CD4-positive, alpha-beta T cell treated with Interleukin-2 at 100 ng/mL for 4 hours (primary cell): ENCODE measurements around the gene MYO3A.

Experiments
- DNase-seq: peaks from one replicate; pipeline ENCODE4 v3.0.0-alpha.2; 2020; ENCODE audit warnings: low spot score

Gene MYO3A, protein sequence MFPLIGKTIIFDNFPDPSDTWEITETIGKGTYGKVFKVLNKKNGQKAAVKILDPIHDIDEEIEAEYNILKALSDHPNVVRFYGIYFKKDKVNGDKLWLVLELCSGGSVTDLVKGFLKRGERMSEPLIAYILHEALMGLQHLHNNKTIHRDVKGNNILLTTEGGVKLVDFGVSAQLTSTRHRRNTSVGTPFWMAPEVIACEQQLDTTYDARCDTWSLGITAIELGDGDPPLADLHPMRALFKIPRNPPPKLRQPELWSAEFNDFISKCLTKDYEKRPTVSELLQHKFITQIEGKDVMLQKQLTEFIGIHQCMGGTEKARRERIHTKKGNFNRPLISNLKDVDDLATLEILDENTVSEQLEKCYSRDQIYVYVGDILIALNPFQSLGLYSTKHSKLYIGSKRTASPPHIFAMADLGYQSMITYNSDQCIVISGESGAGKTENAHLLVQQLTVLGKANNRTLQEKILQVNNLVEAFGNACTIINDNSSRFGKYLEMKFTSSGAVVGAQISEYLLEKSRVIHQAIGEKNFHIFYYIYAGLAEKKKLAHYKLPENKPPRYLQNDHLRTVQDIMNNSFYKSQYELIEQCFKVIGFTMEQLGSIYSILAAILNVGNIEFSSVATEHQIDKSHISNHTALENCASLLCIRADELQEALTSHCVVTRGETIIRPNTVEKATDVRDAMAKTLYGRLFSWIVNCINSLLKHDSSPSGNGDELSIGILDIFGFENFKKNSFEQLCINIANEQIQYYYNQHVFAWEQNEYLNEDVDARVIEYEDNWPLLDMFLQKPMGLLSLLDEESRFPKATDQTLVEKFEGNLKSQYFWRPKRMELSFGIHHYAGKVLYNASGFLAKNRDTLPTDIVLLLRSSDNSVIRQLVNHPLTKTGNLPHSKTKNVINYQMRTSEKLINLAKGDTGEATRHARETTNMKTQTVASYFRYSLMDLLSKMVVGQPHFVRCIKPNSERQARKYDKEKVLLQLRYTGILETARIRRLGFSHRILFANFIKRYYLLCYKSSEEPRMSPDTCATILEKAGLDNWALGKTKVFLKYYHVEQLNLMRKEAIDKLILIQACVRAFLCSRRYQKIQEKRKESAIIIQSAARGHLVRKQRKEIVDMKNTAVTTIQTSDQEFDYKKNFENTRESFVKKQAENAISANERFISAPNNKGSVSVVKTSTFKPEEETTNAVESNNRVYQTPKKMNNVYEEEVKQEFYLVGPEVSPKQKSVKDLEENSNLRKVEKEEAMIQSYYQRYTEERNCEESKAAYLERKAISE (N-terminal part only)

DNA sequence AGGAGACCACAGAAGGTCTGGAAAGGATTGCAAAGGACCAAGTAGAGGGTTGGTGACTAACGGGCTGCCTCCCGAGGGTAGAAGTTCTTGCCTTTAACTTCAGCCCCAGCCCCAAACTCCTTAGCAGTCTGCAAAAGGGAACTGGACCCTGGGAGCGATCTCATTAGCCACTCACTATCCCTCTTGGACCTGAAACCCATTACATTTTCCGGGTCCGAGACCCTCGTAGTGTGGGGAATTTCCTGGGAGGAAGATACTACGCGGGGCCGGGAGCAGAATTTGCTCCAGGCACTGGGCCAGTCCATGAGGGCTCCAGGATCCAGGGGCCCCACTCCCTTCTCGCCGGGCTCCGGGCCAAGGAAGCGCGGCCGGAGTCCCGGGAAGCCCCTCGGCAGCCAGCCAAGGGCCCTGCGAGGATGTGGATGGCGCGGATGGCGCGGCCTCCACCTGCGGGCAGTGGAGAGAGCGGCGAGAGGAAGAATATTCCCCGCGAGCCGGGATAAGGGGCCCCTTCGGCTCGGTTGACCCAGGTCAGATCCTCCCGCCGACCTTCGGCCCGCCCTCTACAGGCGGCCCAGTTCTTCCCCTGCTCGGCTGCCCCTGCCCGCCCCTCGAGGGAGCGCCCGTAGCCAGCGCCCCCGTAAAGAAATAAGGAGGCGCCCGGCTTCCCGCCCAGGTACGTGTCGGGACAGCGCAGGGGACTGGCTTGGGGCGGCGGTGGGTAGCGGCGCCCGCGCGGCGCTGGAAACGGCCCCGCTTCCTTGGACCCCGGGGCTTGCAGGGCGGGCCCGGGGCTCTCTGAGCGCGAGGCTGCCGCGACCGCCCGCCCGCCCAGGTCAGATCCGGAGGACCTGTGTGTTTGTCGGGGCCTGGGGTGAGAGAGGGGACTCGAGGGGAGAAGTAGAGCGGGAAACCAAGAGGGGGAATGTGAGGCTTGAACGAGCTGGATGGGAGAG, at the start of gene MYO3A:
MYO3A (plus strand) TSS at position 577 of the 956 bp plus-strand sequence. CDS start 17,882 bp downstream, outside the sequence.
- DNase-seq, result no peak

DNA sequence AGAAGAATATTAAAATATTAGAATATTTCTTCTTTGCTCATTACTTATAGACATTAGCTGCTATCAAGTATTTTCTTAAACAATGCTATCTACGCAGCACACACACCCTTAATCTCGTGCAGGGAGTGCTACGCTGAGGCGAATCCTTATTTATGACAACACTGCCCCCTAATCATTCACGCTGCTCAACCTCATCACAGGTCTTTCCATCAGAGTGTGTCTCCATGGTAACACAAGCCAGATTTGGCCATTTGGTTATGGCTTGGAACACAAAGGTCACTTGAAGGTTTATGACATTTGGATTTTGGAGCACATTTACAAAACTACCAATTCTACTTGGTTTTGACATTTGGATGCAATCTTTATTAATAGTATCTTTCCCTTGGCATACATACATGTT, 45.4 kb upstream of the MYO3A start:
- DNase-seq, result no peak

DNA sequence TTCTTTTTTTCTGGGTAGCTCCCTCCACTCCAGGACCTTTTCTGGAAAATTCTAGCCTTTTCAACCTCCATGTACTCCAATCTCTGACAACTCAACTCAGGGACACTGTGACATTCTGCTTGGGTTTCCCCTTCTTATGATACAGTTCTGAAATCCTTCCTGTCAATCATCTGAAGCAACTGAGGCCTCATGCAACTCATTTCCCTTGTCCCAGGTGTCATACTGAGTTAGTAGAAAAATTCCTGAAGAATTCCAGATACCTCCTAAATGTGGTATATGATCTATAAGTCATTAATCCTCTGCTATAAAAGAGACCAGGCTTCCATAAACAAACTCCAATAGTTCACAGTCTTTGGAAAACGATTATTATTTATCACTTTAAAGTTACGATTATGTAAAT, 43.0 kb upstream of the MYO3A start:
- no peak for DNase-seq

DNA sequence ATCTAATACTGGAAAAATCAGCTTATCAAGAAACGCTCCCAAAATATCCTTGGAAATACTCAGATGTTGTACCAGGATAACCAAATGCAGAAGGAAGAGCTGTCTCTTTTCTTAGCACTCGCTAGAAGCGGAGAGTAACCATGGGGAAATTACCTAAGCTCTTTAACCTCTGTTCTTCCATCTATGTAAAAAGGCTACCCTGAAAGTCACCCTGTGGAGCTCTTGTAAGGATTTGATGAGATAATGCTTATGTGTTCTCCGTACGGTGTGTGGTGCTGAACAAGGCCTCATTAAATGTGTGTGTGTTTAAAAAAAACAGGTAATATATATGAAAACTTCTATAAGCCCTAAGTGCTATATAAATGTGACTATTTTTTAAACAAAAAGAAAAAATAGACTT, 38.2 kb upstream of the MYO3A start:
- no peak for DNase-seq

DNA sequence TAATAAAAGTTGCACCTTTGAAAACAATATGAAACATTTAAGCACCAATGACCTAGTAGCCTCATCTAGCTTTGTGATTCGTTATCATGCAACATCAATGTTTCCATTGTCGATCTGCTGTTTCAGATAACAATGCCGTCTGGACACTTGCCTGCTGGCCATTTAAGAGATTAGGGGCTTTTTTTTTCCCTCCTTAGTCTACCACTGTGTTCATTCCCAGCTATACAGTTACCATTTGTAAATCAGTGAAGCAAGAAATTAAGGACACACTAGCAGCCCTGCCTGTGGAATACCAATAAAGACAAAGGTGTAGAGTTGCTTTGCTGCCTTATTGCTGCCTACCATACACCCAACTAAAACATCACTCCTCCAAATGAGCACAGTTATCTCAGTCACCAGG, 37.6 kb upstream of the MYO3A start:
- no peak for DNase-seq

DNA sequence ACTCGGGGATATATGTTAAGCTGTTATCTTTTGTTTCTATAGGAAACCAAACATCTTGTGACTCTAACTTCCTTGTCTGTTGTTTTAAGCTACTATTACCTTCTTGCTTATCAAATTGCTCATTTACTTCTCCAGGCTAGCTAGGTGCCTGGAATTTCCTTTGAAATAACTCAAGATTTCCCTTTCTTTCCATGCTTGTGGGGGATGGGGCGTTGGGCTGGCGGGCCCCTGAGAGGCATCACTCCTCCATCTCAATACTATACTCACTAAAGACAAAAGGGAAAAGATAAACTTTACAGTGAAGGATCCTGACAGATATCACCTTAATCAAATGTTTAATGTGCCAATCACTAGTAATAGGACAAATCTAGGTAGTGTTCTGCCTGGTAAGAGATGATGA, 34.7 kb upstream of the MYO3A start:
- DNase-seq, result no peak

DNA sequence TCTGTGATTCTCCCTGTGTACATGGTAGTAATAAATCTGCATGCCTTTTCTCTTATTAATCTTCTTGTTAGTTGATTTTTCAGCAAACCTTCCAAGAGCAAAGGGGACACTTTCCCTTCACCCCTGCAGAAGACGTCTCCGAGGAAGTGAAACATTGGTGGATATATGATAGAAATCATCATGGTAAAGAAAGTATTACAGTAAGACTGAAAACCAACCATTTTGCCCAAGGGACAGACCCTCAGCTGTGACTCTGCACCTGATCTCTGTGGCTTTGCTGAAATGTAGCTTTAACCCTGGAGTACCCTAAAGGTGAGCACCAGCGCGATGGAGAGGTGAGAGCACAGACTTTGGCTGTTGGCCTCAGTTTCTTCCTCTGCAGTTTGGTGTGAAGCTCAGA, 32.8 kb upstream of the MYO3A start:
- no peak for DNase-seq

DNA sequence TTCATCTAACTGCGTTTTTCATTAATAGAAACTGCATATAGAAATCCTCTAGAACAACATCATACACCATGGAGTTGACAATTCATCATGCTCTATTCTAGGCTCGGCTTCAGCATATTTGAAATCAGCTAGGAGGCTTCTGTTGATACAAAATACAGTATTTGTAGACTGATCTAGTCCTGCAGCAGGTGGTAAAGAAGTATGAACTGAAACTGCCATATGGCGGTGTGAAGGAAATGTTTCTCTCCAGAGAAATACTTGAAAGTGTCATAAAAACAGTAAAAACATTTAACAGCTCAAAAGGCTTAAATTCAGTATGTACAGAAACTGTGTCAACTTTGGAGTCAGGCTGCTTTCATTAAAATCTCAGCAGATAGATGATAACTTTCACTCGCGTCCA, 32.0 kb upstream of the MYO3A start:
- no peak for DNase-seq

DNA sequence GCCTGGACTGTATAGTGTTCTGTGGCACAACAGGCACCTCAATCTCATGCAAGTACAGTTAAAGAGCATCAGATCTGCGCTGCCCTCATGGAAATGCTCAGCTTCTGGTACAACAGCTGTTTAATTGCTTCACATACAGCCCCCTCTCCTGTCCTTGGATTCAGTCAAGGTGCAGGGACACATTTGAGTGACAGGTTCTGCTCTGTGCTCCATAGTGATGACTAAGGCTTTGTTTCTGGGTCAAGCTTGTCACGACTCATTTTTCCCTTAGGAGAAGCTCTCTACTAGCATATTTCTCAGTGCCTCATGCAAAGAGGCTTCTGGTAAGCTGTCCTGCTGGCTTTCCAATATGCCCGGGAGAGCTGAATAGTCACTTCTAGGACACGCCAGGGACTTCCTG, 26.8 kb upstream of the MYO3A start:
- DNase-seq, result no peak

DNA sequence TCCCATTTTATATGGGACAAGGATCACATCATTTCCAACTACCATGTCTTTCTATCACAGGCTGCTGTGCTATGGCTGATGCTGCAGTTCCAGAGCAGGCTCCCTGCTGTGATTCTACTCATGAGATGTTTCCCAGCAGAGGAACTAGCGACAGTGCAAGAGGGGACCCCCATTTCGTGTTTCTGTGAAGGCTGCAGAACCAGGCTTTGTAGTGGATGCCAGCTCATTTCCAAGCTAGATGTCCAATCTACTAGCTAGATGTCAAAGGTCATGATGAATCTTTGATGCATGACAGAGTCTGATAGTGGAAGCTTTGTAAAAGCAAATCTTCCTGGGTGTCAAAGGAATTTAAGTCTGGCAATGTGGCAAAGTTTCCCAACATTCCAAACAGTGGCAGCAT, 21.2 kb upstream of the MYO3A start:
- DNase-seq, result no peak

DNA sequence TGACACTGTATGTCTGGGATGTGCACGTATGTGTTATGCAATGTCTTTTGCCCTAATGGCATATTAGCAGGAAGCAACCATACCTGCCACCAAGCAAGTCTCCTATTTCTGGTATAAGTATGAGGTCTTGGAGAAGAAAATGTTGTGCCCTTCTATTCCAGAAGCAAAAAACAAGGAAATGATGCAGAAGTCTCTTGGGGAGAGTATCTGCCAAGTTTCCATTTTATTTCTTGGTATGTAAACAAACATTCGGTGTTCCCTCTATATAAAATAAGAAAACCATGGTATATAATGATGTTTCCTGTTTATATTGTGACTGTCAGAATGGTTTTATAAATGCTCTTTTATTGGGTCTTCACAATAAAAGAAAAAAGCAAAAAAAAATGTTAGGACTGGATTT, 19.3 kb upstream of the MYO3A start:
- no peak for DNase-seq

DNA sequence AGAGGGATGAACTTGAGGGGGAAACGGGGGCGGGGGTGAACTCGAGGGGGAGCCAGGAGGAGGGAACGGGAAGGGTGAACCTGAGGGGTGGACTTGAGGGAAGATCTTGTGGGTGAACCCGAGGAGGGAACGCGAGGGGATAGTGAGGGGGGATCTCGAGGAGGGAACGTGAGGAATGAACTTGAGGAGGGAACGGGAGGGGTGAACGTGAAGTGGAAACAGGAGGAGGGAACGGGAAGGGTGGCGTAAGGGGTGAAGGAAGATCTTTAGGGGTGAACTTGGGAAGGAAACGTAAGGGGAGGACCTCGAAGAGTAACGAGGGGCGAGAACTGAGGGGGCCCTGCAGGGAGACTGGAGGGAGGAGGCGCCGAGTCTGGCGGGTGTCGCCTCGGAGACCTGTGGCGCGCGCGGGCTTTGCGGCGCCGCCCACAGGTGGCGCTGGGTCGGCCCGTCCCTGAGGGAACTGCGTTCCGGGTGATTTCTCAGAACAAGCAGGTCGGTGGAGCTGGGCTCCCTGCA, 651 bp downstream of the MYO3A start:
- DNase-seq, result no peak

DNA sequence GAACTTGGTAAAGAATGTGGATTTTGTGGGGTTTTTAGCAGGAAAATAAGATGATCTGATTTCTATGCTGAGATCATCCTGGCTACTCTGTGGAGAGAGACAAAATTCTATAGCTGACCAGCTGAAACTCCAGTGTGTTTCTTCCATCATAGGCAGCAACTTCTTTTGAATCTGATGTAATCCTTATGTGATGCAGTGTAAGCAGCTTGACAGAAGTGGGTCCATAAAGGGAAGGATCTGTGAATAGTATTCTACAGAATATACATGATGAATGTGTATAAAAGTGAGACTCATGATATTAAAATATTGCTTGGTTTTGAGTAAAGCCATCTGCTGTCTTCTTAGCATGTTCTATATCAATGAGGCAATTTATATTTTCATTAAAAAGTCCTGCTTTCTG, 4.4 kb downstream of the MYO3A start:
- no peak for DNase-seq

DNA sequence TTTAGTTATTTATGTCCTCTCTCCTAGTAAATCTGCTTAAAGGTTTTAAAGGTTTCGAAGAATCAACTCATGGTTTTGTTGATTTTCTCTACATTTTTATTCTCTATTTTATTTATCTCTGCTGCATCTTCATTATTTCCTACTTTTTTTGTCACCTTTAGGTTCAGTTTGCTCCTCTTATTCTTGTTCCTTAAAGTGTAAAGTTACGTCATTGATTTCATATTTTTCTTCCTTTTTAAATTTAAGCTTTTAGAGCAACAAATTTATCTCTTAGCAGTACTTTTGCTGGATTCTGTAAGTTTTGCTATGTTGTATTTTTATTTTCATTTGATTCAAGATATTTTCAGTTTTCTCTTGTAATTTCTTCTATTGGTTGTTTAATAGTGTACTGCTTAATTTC, 10.7 kb downstream of the MYO3A start:
- DNase-seq, result no peak

DNA sequence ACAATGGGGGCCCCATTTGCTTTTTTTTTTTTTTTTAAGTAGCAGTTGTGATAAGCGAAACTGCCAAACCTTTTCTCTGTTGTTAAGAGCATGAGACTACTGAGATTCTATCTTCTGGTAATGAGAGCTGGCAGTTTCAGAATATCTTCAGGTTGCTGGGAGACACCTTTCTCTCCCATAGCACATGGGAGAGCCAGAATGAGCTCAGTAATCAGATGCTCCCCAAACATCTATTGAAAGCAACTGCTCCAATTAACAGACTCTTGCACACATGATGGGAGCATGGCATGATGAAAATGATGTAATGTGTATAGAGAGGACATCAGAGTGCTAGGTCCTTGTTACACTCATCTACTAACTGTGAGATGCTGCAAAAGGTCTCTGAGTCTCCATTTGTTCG, 18.8 kb downstream of the MYO3A start:
- no peak for DNase-seq

DNA sequence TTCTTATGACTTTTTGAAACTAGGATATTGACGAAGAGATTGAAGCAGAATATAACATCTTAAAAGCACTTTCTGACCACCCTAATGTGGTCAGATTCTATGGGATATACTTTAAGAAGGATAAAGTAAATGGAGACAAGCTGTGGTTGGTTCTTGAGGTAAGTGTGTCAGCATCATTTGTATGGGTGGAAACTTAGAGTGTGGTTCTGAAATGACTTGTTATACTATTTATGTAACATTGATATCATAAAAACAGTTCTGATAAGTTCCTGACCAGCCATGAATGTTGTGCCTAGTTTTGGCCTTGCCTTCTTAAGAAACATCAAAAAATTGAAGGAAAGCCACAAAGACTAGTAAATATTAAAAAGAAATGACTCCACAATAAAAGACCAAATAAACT, 20.8 kb downstream of the MYO3A start:
- no peak for DNase-seq

DNA sequence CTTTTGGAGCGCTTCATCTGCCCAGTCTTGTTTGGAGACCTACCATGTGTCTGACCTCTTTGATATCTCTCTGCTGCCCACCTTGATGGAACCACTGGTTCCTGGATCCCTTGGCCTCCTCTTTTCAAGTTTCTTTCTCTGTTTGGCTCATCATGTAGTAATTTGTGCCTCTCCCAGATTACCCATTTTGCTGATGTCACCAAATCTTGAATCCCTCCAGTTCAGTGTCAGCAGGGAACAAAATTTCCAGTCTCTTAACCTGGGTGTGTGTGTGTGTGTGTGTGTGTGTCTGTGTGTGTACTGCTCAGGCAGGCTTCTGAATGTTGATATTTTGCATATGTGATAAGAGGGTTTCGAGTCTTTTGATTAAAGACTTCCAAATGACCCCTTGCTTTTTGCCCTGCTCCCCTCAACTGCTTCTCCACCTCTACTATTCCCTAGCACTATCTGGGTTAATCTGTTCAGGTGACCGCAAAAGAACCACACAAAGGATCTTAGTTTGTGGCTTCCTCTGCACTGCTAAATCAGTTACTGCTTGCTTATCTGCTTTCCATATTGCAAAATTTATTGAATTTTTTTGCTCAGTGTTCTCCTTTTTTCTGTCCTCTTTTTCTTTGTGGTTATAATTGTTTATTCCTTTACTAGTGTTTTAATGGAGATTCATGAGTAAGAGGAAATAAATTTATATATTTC, 25.7 kb downstream of the MYO3A start:
- DNase-seq, result no peak

DNA sequence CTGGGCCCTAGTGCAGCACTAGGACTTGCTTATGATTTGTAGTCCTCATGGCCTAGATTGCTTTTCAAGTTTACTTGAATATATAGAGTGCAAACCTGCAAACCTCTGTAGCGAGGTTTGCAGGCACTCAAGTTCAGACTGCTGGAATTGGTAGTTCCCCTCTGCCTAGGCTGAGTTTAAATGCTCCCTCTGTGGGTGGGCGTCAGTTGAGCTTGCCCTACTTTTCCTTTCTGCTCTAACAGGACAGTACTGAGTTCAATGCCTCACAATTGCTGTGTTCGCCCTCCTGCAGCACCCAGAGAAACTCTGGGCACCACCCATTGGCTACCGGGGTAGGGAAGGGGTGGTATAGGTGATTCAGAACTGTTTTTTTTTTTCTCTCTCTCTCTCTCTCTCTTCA, 31.6 kb downstream of the MYO3A start:
- no peak for DNase-seq

DNA sequence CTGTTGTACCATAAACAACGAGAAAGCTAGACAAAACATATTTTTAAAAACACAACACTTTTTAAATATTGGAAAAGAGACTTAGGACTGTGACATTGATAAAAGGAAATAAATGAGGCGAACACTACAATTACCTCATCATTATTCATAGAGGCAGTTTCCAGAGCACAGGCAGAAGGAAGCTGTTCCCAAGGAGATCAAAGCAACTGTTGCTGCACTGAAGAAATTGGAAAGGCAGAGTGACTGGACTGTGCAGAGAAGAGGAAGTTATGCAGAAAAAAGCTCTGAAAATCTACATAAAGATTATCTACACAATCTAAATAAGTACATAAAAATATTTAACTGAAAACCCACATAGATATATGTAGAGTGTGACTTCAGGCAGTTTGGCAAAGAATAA, 32.8 kb downstream of the MYO3A start:
- DNase-seq, result no peak

DNA sequence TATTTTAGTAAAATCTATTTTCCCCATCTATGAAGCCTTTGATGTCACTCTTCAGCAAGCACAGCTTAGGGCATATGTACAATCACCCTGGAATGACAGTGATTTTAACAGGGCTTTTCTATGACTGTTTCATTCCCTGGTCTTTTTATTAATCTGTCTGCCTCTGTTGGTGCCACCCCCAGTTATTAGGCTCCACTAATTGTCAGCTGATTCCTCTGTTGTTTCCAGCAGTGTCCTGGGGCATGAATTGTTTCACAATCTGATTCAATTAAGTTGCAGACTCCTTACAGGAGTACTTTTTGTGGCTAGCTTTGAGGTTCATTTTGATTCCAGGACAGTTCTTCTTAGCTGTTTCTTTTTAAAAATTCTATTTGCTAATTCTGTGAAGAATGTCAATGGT, 38.6 kb downstream of the MYO3A start:
- DNase-seq, result no peak
